ENCODE data around the gene CCL15.

DNA sequence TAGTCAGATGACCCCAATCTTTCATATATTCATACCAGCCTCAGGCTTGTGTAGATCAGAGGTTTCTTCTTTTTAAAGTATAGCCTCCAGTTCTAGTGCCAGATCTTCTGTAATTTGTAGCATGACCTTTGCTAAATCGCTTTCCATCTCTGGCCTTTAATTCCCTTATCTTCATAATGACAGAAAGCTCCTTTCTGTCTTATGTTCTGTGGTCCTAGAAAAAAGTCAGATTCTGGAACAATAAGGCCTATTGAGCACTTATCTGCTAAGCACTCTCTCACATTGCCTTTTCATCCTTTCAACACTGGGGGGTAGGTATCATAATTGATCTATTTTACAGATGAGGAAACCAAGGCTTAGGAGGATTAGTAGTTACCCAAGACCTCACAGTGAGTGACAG lies 29.3 kb downstream of the CCL15 start:
- TF ChIP-seq CTCF (IDR thresholded peaks at IDR 0.05) (no peak), POLR2A (IDR thresholded peaks at IDR 0.05) (no peak)
